ENCODE data around the gene TXNRD1.
"Not testable (repeated sequence)": the region's sequence is repeated elsewhere in the genome, so short reads cannot be mapped to it uniquely, and the experiment has no call there.

The TXNRD1 gene

GRCh38 chr12:104243551-104243950 lies 28.0 kb downstream of the TXNRD1 start:
- no peak for DNase-seq

DNA sequence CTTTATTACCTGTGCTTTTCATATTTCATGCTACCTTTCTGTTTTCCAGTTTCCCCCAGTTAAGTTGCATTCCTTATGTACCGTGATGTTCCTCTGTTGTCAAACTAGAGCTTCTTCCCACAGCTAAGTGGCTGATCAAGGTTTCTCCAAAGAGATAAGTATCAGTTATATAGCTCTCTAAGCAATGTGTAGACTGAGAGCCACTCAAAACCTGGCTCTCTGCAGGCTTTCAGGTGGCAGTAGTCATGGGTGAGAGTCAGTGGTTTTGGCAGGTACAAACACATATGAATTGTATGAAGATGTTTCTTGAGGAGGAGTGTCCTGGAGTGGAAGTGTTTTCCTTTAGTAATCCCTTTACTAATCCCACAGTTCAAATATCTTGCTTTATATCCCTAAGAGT lies 28.4 kb downstream of the TXNRD1 start:
- DNase-seq: no peak

- DNase-seq: no peak
Measured at GRCh38 chr12:104247698-104248097, 32.1 kb downstream of the TXNRD1 start.

DNA sequence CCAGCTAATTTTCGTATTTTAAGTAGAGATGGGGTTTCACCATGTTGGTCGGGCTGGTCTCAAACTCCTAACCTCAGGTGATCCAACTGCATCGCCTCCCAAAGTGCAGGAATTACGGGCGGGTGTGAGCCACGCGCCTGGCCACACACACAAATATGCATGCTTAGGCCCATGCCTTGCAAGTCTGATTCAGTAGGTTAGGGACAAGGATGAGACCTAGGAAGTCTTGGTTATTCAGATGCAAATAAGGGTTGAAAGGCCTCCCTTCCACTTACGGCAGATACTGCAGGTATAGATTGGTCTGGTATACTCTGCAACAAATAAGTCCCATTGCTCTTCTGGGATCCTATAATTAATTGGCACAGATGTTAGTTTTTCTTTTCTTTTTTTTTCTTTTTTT lies 32.9 kb downstream of the TXNRD1 start:
- no peak for DNase-seq

GRCh38 chr12:104249017-104249416 lies 33.4 kb downstream of the TXNRD1 start:
- DNase-seq: no peak

DNA sequence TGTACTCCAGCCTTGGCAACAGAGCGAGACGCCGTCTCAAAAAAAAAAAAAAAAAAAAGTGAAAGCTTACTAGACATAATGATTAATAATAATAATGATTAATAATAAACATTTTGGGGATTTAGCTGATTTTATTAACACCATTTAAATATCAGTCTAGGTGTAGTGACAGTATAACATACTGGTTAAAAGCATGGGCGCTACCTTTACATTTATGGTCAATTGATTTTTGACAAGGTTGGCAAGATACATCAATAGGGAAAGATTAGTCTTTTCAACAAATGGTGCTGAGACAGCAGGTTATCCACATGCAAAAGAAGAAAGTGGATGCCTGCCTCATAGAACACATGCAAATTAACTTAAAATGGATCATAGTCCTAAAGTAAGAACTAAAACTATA lies 34.3 kb downstream of the TXNRD1 start:
- DNase-seq: no peak

DNA sequence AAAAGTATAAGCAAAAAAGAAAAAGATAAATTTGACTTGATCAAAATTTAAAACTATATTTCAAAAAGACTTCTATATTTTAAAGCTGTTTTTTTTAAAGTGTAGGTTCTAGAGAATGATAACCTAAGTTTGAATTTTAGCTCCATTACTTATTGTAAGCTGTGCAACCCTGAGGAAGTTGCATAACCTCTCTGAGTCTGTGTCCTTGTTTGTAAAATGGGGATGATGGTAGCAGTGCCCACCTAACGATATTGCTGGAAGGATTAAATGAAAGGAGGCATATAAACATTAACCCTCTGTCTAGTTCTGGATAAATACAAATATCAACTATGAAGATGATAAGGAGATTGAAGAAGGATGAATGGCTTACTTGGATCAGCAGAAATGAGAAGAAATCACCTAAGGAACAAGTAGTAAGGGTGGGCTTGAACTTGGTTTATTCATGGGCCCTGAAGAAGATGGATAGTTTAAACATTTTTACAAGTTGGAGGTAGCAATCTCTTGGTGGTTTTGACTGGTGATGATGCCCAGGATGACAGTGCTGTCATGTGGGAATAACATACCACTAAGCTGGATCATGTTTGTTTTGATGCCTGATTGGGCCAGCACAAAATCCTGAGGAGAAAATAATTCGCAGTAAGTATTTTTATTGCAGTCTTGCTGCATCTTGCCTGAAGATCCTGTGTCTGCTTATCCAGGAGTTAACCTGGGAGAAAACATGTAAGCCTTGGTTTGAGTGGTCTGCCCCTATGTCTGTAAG lies 35.0 kb downstream of the TXNRD1 start:
- no peak for DNase-seq

DNA sequence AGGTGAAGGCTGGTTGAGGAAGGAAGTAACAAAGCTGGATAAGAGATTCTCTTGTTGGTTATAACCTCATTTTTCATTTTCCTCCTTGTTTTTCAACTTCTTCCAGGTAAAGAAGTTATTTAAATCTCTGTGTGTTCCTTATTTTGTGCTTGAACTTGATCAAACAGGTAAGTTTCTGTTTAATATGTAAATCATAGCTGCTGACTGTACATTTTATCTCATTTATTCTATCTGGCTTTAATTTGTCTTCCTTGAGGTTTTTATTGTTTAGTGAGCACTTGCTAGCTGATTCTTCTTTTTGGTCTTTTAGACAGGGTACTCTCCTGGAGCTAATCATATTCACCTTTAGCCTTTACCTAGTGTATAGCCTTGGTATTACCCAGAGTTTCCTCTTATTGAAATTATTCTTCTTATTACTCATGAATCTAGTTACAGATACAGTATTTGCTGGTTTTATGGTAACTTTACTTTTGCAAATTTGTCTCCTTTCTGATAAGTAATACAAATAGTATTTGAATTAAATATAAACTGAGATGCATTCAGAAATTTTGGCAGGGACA lies 42.4 kb downstream of the TXNRD1 start:
- no peak for DNase-seq

- no peak for DNase-seq
Measured at GRCh38 chr12:104258476-104259067, 43.0 kb downstream of the TXNRD1 start.

DNA sequence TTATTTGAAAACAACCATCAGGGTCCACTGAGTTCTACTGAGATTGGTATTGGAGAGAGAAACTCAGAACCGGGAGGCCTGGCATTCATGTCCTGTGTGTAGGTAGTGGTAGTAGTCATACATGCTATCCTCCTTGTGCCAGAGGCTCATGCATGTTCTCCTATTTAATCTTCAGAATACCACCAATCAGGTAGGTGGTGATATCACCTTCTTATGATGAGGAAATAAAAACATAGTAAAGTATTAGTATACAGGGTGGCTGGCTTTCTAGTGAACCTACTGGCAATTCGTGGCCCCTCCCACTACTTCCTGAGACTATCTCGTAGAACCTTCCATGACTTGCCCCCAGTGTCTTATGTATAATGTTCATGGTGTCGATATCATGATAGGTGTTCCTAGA lies 47.4 kb downstream of the TXNRD1 start:
- DNase-seq: no peak

GRCh38 chr12:104263580-104264358 lies 48.2 kb downstream of the TXNRD1 start:
- DNase-seq: no peak

DNA sequence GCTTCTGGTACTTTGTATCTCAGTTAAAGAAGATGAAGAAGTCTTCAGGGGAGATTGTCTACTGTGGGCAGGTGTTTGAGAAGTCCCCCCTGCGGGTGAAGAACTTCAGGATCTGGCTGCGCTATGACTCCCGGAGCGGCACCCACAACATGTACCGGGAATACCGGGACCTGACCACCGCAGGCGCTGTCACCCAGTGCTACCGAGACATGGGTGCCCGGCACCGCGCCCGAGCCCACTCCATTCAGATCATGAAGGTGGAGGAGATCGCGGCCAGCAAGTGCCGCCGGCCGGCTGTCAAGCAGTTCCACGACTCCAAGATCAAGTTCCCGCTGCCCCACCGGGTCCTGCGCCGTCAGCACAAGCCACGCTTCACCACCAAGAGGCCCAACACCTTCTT lies 49.9 kb downstream of the TXNRD1 start:
- not testable (repeated sequence) for DNase-seq

- no peak for DNase-seq
Measured at GRCh38 chr12:104272938-104273337, 57.4 kb downstream of the TXNRD1 start.

- no peak for DNase-seq
Measured at GRCh38 chr12:104273503-104273902, 57.9 kb downstream of the TXNRD1 start.

DNA sequence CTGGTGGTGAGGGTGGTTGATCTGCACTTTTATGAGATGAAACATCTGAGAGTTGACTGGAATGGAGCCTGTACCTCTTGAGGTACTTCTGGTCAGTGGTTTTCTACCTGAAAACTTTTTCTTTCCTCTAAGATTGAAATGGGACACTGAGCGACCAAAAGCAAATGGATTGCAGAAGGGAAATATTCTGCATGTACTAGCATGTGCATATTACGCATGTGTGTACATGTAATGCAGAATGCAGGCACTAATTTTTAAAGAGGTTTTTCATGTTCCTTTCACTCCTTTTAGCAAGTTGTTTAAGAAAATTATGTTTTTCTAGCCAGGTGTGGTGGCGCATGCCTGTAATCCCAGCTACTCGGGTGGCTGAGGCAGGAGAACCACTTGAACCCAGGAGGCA lies 59.2 kb downstream of the TXNRD1 start:
- no peak for DNase-seq

DNA sequence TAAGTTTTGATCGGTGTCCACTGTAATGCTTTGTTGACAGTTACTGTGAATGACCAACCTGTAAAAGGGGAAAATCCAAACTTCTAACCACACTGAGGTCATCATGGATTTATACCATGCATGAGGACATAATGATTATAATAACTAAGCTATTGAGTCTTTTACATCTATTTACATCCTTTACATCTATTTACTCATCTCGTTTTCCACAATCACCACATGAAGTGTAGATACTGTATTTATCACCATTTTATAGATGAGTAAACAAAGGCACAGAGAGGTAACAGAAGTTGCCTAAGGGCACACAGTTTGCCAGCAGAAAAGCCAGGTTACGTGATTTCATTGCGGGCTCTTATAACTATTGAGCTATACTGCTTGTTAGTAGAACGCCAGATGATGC lies 60.1 kb downstream of the TXNRD1 start:
- no peak for DNase-seq

DNA sequence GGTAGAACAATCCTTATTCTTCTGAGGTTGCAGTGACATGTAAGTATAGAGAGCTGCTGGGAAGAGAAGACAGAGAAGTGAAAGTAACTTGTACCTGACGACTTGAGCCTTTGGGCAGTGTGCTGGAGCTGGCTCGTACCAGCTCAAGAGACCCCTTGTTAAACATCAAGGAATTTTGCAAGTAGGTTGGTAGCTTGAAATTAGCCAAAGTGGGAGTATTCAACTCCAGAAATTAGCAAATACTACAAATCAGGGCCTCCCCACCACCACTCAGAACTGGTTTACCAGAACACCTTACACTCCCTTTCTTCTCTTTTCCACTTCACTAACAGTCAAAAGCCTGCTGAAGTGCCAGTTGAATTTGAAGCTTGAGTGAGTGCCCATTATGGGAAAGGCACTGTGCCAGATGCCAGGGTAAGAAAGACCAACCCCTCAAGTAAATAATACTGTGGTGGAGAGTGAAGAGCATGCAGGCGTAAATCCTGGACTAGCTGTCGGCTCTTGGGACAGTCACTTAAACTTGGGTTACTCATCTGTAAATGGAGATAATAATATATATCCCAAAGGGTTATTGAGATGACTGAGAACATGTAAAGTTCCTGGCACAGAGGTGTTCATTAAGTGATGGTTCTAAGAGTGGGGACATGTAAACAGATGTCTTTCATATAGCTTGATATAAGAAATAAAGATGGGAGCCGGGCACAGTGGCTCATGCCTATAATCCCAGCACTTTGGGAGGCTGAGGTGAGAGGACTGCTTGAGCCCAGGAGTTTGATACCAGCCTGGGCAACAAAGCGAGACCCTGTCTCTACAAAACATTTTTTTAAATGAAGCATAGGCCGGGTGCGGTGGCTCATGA lies 60.9 kb downstream of the TXNRD1 start:
- DNase-seq: no peak

- no peak for DNase-seq
Measured at GRCh38 chr12:104279164-104279563, 63.6 kb downstream of the TXNRD1 start.

GRCh38 chr12:104280111-104280510 lies 64.5 kb downstream of the TXNRD1 start:
- no peak for DNase-seq

DNA sequence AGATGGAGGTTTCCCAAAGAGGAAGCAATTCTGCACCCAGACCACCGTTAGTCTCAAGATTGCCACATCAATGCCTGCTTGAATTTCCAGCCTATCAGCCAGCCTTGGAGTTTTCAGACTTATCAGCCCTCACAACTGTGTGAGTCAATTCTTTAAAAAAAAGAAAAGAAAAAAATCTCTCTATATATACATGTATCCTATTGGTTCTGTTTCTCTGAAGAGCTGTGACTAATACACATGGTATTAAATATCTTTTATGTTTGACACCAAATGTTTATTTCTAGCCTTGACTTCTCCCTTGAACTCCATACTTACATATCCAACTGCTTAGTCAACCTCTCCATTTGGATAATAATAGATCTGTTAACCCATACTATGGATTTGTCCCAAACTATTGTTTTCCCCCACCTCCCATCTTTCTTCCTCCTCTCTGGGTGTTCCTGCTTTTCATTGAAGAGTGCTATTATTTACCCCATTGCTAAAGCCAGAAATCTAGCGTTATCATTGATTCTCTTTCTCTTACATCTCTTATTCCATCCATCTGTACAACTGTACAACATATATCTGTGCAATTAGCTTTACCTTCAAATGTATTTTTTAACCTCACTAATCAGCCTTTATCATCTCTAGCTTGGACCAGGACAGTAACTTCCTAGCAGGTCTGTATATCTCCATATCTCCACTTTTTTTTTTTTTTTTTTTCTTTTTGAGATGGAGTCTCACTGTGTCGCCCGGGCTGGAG lies 65.3 kb downstream of the TXNRD1 start:
- no peak for DNase-seq

- DNase-seq: no peak
Measured at GRCh38 chr12:104281636-104282035, 66.1 kb downstream of the TXNRD1 start.

- DNase-seq: no peak
Measured at GRCh38 chr12:104282109-104282508, 66.5 kb downstream of the TXNRD1 start.
